Adrenal gland (tissue), 5 donors: ENCODE data around the gene ADH6.

Source experiments
- POLR2A ChIP-seq, 2 donors: fragments of 450-650 bp; IDR thresholded peaks; one replicate each; pipeline ENCODE4 v1.6.1; 2017; ENCODE audit warnings: antibody characterized with exemption in 2 of 2, mild to moderate bottlenecking in 2 of 2, moderate library complexity in 1 of 2
- TF ChIP-seq, protein P1 (sequence below), 6 experiments: fragments of 450-650 bp in 4 of 6; fragments of 200-600 bp in 2 of 6; sonication (generic) in 1 of 6; IDR thresholded peaks; 1 replicate in 5 of 6; 2 replicates in 1 of 6; pipeline versions ENCODE4 v1.5.1 to v1.8.0; 2016 to 2021; ENCODE audit warnings: antibody characterized with exemption in 6 of 6, mild to moderate bottlenecking in 2 of 6, moderate library complexity in 1 of 6
- donor health status: DM: no; HTN: no; CAD: no.

DNA sequence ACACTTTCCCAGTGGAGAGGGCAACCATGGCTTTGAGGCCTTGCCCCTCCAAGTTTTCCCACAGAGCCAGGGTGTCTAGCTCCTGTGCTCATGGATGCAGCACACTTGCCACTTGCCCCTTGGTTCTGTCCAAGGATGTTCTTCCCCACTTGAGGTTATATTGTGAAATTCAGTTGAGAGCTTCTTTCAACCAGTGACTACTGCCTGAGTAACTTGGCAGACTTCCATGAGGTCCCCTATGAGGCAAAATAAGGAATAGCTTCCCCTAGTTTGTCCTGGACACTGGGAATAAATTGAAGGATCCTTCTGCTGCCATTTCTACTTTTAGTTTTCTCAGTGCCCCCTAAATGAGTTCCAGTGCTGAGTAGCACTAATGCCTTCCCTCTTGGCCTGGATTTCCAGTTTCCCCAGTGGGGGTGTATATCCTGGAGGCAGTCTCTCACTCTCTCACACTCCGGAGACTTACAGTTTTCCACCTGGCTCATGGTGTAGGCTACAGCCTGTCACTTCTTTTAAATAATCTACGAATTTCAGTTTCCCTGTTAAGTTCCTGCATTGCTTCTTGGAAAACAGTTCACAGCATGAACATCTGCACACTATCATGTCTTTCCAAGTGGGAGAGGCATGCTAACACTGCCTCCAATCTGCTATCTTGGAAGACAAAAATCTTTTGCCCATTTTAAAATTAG, 38.5 kb downstream of the ADH6 start:
- no peak for TF ChIP-seq POLR2A (IDR thresholded peaks at IDR 0.05)
- TF ChIP-seq, protein P1, sequence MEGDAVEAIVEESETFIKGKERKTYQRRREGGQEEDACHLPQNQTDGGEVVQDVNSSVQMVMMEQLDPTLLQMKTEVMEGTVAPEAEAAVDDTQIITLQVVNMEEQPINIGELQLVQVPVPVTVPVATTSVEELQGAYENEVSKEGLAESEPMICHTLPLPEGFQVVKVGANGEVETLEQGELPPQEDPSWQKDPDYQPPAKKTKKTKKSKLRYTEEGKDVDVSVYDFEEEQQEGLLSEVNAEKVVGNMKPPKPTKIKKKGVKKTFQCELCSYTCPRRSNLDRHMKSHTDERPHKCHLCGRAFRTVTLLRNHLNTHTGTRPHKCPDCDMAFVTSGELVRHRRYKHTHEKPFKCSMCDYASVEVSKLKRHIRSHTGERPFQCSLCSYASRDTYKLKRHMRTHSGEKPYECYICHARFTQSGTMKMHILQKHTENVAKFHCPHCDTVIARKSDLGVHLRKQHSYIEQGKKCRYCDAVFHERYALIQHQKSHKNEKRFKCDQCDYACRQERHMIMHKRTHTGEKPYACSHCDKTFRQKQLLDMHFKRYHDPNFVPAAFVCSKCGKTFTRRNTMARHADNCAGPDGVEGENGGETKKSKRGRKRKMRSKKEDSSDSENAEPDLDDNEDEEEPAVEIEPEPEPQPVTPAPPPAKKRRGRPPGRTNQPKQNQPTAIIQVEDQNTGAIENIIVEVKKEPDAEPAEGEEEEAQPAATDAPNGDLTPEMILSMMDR (IDR thresholded peaks at IDR 0.05): no peak
